SK-N-MC (cell line): Measurements from ENCODE around the gene IRF9.

Source experiments
- EZH2 ChIP-seq: fragments of 200-600 bp; sonication (generic); IDR thresholded peaks from one replicate; pipeline ENCODE4 v1.6.1; 2017; ENCODE audit warnings: antibody characterized with exemption
- POLR2AphosphoS5 ChIP-seq: IDR thresholded peaks from 2 replicates; pipeline ENCODE4 v1.6.1; 2012; ENCODE audit warnings: mild to moderate bottlenecking, low read depth, low read length, borderline replicate concordance

DNA sequence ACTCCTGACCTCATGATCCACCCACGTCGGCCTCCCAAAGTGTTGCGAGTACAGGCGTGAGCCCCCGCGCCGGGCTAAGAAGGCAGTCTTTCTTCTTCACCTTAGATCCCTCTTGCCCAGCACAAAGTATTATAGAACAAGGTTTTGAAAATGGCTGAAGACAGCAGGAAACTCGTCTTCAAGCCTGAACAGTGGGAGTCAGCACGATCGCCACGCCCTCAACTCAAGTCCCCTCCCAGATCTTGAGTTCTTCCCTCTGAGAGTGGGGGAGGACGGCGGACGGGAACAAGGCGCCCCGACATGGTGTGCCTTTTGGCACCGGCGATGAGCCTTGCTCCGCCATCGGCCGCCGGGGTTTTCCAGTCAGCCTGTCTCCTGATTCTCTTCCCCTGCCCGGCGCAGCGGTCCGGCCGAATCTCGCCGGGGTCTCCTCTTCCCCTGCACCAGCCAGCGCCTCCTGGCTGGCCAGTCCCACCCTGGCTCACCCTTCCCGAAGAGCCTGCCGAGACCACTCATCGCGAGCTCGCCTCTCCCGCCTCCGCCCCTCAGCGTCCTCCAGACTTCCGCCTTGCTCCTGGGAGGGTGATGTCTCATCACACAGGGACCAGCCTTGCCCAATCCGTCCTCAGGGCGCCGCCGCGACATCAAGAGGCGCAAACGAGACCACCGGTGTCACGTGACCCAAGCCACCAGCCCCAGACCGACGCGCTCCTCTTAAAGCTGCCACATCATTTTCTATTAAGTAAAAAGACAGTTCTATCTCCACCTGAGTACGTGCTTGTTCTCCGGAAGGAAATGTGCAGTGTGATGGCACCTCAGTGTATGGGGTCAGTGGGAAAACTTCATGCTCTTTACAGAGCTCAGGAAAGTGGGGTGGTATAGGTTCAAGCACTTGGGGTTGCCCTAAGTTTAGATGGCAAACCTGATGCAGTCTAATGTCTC is 52.1 kb downstream of the IRF9 start, which contains the start of gene CHMP4A:
- TF ChIP-seq EZH2 (no peak), POLR2AphosphoS5 (peak; percentile 91)
